HG02938 (cell line): ENCODE results near the gene KRT13.

ENCODE experiments used
- ATAC-seq: cut with Tn5 transposase; IDR thresholded peaks from one replicate; pipeline ENCODE4 v1.9.1; 2021; ENCODE audit warnings: mild to moderate bottlenecking, moderate library complexity; ENCODE audit not compliant: unreplicated experiment

The KRT13 gene

DNA sequence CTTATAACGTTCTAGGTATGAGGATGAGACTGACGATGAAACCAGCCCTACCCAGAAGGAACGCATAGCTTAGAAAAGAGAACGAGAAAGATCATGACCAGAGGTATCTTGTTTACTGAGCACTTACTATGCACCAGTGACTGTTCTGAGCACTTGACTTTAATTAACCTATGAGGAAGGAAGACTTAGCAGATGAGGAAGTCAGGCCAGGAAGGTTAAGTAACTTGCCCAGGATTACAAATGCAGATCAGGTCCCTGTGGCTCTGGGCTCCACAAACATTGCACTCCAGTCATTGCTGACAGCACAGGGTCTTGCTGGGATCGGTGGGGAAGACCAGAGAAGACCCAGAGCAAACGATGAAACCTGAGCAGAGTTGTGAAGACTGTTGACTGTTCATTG lies 7.1 kb downstream of the KRT13 start:
- ATAC-seq = no peak

GRCh38 chr17:41496803-41497484 lies 8.5 kb downstream of the KRT13 start:
- ATAC-seq = peak; percentile 78

GRCh38 chr17:41494524-41494923 lies 10.9 kb downstream of the KRT13 start:
- ATAC-seq = no peak

DNA sequence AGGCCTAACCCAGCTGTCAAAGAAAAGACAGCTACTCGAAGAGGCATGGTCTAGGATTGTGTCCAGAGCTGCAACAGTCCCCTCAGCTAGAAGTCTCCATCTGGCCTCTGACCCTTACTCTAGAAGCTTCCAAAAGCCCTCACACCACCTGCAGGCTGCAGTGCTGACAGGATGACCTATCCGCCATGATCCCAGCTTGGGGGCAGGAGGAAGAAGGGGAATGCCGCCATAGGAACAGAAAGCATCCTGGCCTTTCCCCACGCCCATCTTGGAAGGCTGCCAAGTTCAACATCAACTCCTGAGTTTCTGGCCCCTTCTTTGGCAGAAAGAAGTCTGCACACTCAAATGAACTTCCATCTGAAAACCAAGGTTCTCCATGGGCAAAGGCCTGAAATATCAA lies 12.6 kb downstream of the KRT13 start:
- no peak for ATAC-seq

DNA sequence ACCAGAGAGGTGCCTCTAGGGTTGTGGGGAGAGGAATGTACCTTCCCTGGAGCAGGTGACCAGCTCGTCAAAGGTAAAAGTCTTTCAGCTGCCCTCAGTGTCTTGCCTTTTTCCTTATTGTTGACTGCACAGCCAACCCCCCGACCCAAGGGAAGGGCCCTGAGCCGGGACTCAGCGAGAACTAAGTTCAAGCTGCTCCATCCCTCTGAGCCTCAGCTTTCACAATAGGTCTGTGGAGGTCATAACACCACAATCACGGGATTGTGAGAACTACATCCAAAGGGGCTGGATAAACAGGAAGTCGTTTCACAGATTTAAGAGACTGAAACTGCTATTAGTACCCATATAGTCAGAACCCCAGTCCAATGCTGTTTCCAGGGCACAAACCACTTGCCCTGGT lies 13.1 kb downstream of the KRT13 start:
- no peak for ATAC-seq

DNA sequence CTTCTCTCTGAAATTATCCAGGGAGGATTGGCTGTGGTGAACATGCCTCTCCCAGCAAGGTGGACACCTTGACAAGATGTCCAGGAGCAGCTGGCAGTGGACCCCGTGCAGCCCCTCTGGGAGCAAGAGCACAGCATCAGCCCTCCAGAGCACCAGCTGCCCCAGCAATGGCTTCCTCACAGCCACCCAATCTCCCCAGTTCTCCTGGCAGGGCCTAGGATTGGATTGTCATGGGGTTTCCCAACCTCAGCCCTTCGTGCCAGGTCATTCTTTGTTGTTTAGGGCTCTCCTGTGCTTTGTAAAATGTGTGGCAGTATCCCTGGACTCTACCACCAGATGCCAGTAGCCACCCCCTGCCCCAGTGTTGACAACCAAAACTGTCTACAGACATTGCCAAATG lies 13.9 kb downstream of the KRT13 start:
- ATAC-seq = no peak

GRCh38 chr17:41490000-41490990 lies 15.1 kb downstream of the KRT13 start:
- no peak for ATAC-seq

DNA sequence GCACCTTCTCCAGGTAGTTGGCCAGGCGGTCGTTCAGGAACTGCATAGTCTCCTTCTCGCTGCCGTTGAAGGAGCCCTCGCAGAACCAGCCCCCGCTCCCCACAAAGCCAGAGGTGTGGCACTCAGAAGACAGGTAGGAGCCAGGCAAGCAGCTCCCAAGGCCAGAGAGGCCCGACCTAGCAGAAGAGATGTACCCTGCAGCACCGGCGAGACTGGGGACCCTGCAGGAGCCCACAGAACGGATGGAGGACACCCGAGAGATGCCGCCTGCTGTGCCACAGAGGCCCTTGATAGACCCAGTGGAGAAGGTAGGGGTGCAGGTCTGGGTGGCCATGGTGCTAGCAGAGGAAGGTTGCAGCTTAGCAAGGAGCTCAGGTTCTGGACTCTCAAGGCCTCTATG lies 15.9 kb downstream of the KRT13 start, which contains the start of gene KRT36:
TSS of gene KRT36 (minus strand) at position 380 of the 400 bp plus-strand sequence. CDS start at position 334, 46 bp downstream.
- ATAC-seq = no peak

- no peak for ATAC-seq
Observed at GRCh38 chr17:41486809-41487530, 18.4 kb downstream of the KRT13 start.

- ATAC-seq = no peak
Observed at GRCh38 chr17:41486316-41486715, 19.1 kb downstream of the KRT13 start.

GRCh38 chr17:41484920-41485904 lies 20.2 kb downstream of the KRT13 start:
- no peak for ATAC-seq

- ATAC-seq = no peak
Observed at GRCh38 chr17:41483991-41484826, 21.2 kb downstream of the KRT13 start.

GRCh38 chr17:41483531-41483930 lies 21.9 kb downstream of the KRT13 start:
- no peak for ATAC-seq

DNA sequence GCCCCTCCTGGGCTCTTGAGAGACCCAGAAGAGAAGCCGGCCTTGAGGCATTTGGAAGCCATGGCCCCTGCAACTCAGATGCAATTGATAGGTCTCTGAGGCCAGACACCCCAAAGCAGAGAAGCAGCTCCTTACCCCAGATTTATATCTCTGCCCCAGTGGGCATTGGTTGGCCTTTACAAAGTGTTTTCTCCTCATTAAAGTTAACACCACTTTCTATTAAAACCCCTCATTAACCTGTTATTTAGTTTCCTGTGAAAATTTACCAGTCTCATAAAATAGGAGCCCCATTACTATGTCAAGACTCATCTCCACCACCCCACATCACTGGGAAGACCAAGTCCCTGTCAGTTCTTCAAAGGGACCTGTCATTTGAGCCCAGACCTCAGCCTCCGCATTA lies 24.4 kb downstream of the KRT13 start, which contains the start of gene KRT35:
TSS of gene KRT35 (minus strand) at position 116 of the 400 bp plus-strand sequence. CDS start at position 62, 54 bp downstream.
- no peak for ATAC-seq

DNA sequence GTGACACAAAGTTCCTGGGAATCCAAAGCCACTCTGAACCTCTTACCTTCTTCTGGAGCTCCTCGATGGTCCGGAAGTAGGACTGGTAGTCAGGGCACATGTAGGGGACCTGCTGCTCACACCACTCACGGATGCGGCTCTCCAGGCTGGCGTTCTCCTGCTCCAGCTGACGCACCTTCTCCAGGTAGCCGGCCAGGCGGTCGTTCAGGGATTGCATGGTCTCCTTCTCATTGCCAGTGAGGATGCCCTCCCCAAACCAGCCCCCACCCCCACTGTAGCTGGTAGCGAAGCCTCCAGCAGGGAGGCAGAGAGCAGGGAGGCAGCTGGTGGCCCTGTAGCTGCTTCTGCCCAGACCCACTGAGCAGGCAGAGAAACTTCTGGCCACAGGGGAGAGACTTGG lies 24.8 kb downstream of the KRT13 start:
- no peak for ATAC-seq

GRCh38 chr17:41480136-41480535 lies 25.3 kb downstream of the KRT13 start:
- no peak for ATAC-seq

DNA sequence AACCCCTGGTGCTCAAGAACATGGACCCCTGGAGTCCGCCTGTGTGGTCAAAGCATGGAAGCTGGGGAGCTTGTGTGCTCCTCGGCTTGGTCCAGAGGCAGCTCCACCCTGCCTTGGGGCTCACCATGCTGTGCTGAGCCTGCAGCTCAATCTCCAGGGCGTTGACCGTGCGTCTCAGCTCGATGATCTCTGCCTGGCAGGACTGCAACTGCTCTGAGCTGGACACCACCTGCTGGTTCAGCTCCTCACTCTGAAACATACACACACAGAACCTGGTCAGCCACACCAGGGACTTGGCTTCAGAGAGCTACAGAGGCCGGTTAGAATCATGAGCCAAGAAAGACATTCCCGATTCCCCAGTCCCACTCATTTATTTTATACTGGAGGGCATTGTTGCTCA lies 27.2 kb downstream of the KRT13 start:
- no peak for ATAC-seq

GRCh38 chr17:41476866-41477815 lies 28.3 kb downstream of the KRT13 start:
- ATAC-seq = no peak
